Ishikawa (cell line): ENCODE measurements around the gene RPS19.

ENCODE experiments used
- CEBPB ChIP-seq: IDR thresholded peaks from 2 replicates; pipeline ENCODE4 v1.6.1; 2012
- CREB1 ChIP-seq: IDR thresholded peaks from 2 replicates; pipeline ENCODE4 v1.6.1; 2012; ENCODE audit warnings: low read depth
- EGR1 ChIP-seq: IDR thresholded peaks from 2 replicates; pipeline ENCODE4 v1.6.1; 2012
- EP300 ChIP-seq: IDR thresholded peaks from 2 replicates; pipeline ENCODE4 v1.6.1; 2012; ENCODE audit warnings: borderline replicate concordance
- FOXM1 ChIP-seq: IDR thresholded peaks from 2 replicates; pipeline ENCODE4 v1.6.1; 2012; ENCODE audit warnings: low read depth, borderline replicate concordance
- NFIC ChIP-seq: IDR thresholded peaks from 2 replicates; pipeline ENCODE4 v1.6.1; 2012
- RAD21 ChIP-seq: IDR thresholded peaks from 2 replicates; pipeline ENCODE4 v1.6.1; 2012; ENCODE audit warnings: low read depth
- TAF1 ChIP-seq: IDR thresholded peaks from 2 replicates; pipeline ENCODE4 v1.6.1; 2012; ENCODE audit warnings: low read depth, mild to moderate bottlenecking
- TCF12 ChIP-seq: IDR thresholded peaks from 2 replicates; pipeline ENCODE4 v1.6.1; 2012; ENCODE audit warnings: low read depth
- TEAD4 ChIP-seq: IDR thresholded peaks from 2 replicates; pipeline ENCODE4 v1.6.1; 2012
- YY1 ChIP-seq: IDR thresholded peaks from 2 replicates; pipeline ENCODE4 v1.6.1; 2012; ENCODE audit warnings: low read depth
- ZBTB7A ChIP-seq: IDR thresholded peaks from 2 replicates; pipeline ENCODE4 v1.6.1; 2012; ENCODE audit warnings: low read depth
- TF ChIP-seq, protein P1 (sequence below): IDR thresholded peaks from 2 replicates; pipeline ENCODE4 v1.6.1; 2012; ENCODE audit warnings: low read depth, mild to moderate bottlenecking
- TF ChIP-seq, protein P2 (sequence below): IDR thresholded peaks from 2 replicates; pipeline ENCODE4 v1.6.1; 2012
- TF ChIP-seq, protein P3 (sequence below): IDR thresholded peaks from 2 replicates; pipeline ENCODE4 v1.6.1; 2012

RPS19 gene

DNA sequence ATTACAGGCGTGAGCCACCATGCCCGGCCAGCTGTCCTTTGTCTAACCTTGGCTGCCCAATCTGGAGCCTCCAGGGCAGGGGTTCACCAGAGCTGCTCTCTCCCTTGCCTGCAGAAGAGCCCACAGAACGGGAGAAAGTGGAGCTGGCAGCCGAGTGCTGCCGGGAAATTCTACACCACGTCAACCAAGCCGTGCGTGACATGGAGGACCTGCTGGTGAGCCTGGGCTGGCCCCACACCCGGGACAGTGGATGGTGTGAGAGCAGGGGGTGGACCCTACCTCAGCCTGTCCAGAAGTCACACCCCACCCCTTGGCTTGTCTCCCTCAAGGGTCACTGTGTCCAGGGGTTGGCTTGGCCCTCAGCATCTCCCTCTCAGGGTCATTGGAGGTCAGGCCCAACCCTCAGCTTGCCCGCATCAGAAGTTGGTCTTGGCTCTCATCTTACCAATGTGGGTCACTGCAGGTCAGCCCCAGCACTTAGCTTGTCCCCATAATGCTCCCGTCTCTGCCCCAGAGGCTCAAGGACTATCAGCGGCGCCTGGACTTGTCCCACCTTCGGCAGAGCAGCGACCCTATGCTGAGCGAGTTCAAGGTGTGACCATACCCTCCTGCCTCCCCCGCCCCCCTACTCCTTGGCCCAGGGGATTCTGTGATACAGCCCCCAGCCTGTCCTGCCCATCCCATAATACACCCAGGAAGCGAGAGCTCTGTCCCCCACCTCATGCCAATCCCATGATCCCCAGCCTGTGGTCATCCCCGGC lies 43.3 kb downstream of the RPS19 start:
- TF ChIP-seq RAD21: no peak
- TF ChIP-seq, protein P1, sequence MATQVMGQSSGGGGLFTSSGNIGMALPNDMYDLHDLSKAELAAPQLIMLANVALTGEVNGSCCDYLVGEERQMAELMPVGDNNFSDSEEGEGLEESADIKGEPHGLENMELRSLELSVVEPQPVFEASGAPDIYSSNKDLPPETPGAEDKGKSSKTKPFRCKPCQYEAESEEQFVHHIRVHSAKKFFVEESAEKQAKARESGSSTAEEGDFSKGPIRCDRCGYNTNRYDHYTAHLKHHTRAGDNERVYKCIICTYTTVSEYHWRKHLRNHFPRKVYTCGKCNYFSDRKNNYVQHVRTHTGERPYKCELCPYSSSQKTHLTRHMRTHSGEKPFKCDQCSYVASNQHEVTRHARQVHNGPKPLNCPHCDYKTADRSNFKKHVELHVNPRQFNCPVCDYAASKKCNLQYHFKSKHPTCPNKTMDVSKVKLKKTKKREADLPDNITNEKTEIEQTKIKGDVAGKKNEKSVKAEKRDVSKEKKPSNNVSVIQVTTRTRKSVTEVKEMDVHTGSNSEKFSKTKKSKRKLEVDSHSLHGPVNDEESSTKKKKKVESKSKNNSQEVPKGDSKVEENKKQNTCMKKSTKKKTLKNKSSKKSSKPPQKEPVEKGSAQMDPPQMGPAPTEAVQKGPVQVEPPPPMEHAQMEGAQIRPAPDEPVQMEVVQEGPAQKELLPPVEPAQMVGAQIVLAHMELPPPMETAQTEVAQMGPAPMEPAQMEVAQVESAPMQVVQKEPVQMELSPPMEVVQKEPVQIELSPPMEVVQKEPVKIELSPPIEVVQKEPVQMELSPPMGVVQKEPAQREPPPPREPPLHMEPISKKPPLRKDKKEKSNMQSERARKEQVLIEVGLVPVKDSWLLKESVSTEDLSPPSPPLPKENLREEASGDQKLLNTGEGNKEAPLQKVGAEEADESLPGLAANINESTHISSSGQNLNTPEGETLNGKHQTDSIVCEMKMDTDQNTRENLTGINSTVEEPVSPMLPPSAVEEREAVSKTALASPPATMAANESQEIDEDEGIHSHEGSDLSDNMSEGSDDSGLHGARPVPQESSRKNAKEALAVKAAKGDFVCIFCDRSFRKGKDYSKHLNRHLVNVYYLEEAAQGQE: no peak
- TF ChIP-seq CREB1: no peak
- no peak for TF ChIP-seq TEAD4
- TF ChIP-seq TCF12: no peak
- no peak for TF ChIP-seq YY1
- no peak for TF ChIP-seq TAF1
- TF ChIP-seq, protein P2, sequence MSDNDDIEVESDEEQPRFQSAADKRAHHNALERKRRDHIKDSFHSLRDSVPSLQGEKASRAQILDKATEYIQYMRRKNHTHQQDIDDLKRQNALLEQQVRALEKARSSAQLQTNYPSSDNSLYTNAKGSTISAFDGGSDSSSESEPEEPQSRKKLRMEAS: no peak
- no peak for TF ChIP-seq ZBTB7A
- TF ChIP-seq, protein P3, sequence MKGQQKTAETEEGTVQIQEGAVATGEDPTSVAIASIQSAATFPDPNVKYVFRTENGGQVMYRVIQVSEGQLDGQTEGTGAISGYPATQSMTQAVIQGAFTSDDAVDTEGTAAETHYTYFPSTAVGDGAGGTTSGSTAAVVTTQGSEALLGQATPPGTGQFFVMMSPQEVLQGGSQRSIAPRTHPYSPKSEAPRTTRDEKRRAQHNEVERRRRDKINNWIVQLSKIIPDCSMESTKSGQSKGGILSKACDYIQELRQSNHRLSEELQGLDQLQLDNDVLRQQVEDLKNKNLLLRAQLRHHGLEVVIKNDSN: no peak

DNA sequence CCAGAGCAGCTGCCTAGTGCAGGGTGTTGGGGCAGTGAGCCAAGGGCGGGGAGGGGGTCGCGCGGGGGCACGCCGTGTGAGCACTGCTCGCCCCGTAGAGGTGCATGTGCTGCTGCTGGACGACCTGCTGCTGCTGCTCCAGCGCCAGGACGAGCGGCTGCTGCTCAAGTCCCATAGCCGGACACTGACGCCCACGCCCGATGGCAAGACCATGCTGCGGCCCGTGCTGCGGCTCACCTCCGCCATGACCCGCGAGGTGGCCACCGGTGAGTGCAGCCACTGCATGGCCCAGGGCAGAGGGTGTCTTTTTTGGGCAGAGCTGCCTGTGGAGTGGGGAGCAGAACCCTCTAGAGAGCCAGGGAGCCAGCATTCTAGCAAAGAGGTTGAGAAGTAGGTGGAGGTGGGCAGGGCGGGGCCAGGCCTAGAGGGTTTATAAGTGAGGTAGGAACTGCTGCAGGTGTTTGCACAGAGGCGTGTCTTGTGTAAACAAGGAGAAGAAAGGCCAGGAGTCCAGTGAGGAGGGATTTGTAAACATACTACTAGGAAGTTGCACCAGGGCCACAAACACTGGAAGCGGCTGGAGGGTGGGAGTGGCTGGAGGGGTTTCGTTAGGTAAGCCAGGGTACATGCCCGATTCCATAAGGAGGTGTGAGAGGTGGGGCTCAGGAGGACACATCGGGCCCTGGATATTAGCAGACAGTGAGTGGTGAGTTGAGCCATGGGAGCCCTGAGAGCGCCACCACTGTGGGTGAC lies 44.2 kb downstream of the RPS19 start:
- TF ChIP-seq FOXM1 (no peak), TEAD4 (no peak), CEBPB (no peak), EP300 (no peak), ZBTB7A (no peak), TAF1 (no peak), NFIC (no peak), TCF12 (no peak), CREB1 (no peak), RAD21 (no peak)
- TF ChIP-seq, protein P1: no peak
- TF ChIP-seq, protein P3: no peak
- TF ChIP-seq, protein P2: no peak

DNA sequence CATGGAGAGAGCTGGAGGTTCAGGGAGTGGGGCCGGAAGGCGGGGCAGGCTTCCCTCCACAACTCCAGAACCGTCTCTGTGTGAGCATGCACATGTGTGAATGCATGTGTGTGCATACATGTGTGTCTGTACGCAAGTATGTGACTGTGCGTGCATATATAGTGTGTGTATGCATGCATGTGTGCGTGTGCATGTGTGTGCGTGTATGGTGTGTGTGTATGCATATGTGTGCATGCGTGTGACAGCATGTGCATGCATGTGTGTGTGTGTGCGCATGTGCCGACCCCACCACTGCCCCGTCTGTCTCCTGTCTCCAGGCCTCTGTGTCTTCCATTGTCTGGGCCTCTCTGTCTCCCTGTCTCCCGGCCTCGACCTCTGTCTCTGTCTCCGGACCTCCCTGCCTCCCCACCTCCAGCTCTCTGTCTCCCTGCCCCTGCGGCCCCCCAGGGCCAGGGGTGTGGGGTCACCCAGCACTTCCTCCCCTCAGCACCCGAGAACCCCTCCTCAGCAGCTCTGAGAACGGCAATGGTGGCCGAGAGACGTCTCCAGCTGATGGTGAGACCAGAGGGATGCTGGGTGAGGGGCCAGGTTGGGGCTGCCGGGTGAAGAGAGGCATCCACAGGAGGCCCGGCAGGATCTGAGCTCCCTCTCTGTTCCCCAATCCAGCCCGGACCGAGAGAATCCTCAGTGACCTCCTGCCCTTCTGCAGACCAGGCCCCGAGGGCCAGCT lies 45.4 kb downstream of the RPS19 start:
- TF ChIP-seq EP300 (no peak), TEAD4 (no peak), EGR1 (no peak), TAF1 (no peak), TCF12 (no peak)

DNA sequence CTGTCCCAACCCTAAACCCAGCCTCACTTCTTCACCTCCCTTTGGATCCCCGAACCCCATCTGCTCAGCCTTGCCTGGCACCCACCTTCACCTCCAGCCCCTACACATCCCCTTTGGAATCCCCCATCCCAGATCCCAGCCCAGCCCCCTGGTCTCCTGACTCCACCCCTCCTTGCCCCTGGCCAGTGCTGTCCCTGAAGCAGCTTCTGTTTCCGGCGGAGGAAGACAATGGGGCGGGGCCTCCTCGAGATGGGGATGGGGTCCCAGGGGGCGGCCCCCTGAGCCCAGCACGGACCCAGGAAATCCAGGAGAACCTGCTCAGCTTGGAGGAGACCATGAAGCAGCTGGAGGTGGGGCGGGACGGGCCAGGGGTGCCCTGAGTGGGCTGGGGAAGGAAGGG lies 46.2 kb downstream of the RPS19 start:
- no peak for TF ChIP-seq CEBPB
- TF ChIP-seq TAF1: no peak
- TF ChIP-seq EGR1: no peak
- no peak for TF ChIP-seq YY1
- TF ChIP-seq, protein P1: no peak
- TF ChIP-seq, protein P3: no peak
- no peak for TF ChIP-seq TCF12
- TF ChIP-seq, protein P2: no peak
- TF ChIP-seq FOXM1: no peak
- no peak for TF ChIP-seq RAD21
- TF ChIP-seq TEAD4: no peak
